Ascending aorta (tissue), 2 donors: ENCODE results near the gene INPPL1. TPM values are rescaled to one million over a fixed set of nuclear protein-coding genes. Genes with fewer than 3 reads are reported as not detected.

Experiments used
- DNase-seq, 2 donors: peaks; one replicate each; pipeline ENCODE4 v3.0.0-alpha.2; 2019; ENCODE audit warnings: low spot score in 2 of 2
- H3K27ac ChIP-seq, 2 donors: fragments of 200-600 bp; sonication (generic); one replicate each; pipeline ENCODE4 v1.5.1; 2016 to 2017; ENCODE audit warnings: mild to moderate bottlenecking in 1 of 2
- H3K27me3 ChIP-seq: fragments of 200-600 bp; sonication (generic); one replicate; pipeline ENCODE4 v1.5.1; 2017
- H3K36me3 ChIP-seq, 2 donors: fragments of 200-600 bp; sonication (generic); one replicate each; pipeline ENCODE4 v1.5.1; 2016
- H3K4me1 ChIP-seq, 2 donors: fragments of 200-600 bp; sonication (generic); one replicate each; pipeline ENCODE4 v1.5.1; 2016 to 2017; ENCODE audit warnings: mild to moderate bottlenecking in 1 of 2
- H3K4me3 ChIP-seq, 2 donors: fragments of 200-600 bp; sonication (generic); one replicate each; pipeline ENCODE4 v1.5.1; 2016 to 2017; ENCODE audit warnings: mild to moderate bottlenecking in 1 of 2
- H3K9me3 ChIP-seq, 2 donors: fragments of 200-600 bp; sonication (generic); one replicate each; pipeline ENCODE4 v1.5.1; 2016
- intact Hi-C: fragments of 100-400 bp; cut with DNase I; formaldehyde crosslinking; loops from one replicate; pipeline ENCODE4 v1.15.1; 2023
- total RNA-seq: library from RNA; depleted of rRNA; stranded (reverse); fragments of >200 nt; gene quantifications from one replicate; pipeline ENCODE4 v1.1.0, GENCODE V29; 2016
- TF ChIP-seq, protein P1 (sequence below), 3 experiments: fragments of 200-600 bp in 2 of 3; fragments of 450-650 bp in 1 of 3; sonication (generic) in 2 of 3; IDR thresholded peaks; one replicate each; pipeline ENCODE4 v1.5.1; 2016 to 2019; ENCODE audit warnings: antibody characterized with exemption in 3 of 3, mild to moderate bottlenecking in 1 of 3, moderate library complexity in 1 of 3

Gene INPPL1
- total RNA-seq, 1 donor from 2014 or later = 76.0 TPM

GRCh38 chr11:72222106-72222891, 2.3 kb upstream of the INPPL1 start:
- Histone ChIP-seq H3K4me1 (peaks cover 6 to 18% of the 10 kb centered on the region in 2 donors), H3K9me3 (no peaks in the 10 kb centered on the region), H3K27ac (peak overlapping the region; percentile 96 to 97), H3K36me3 (peaks cover 0 to 6% of the 10 kb centered on the region in 2 donors), H3K27me3 (no peaks in the 10 kb centered on the region), H3K4me3 (peak overlapping the region; percentile 93 to 99)
- TF ChIP-seq, protein P1, sequence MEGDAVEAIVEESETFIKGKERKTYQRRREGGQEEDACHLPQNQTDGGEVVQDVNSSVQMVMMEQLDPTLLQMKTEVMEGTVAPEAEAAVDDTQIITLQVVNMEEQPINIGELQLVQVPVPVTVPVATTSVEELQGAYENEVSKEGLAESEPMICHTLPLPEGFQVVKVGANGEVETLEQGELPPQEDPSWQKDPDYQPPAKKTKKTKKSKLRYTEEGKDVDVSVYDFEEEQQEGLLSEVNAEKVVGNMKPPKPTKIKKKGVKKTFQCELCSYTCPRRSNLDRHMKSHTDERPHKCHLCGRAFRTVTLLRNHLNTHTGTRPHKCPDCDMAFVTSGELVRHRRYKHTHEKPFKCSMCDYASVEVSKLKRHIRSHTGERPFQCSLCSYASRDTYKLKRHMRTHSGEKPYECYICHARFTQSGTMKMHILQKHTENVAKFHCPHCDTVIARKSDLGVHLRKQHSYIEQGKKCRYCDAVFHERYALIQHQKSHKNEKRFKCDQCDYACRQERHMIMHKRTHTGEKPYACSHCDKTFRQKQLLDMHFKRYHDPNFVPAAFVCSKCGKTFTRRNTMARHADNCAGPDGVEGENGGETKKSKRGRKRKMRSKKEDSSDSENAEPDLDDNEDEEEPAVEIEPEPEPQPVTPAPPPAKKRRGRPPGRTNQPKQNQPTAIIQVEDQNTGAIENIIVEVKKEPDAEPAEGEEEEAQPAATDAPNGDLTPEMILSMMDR (IDR thresholded peaks at IDR 0.05) = no peak
- intact Hi-C loops = loop anchor here (2.0 to 10.0 kb wide), 6 partner anchors 109 to 1653 kb away; partner anchors contain the start of genes ANAPC15, CLPB, COA4 and LAMTOR1
- no peak for DNase-seq

GRCh38 chr11:72222907-72223614, 1.5 kb upstream of the INPPL1 start:
- Histone ChIP-seq H3K4me1 (peaks cover 6 to 18% of the 10 kb centered on the region in 2 donors), H3K27ac (peak overlapping the region; percentile 96 to 97), H3K9me3 (no peaks in the 10 kb centered on the region), H3K4me3 (peak overlapping the region; percentile 93 to 99), H3K27me3 (no peaks in the 10 kb centered on the region), H3K36me3 (peaks cover 1 to 12% of the 10 kb centered on the region in 2 donors)
- TF ChIP-seq, protein P1 (IDR thresholded peaks at IDR 0.05) = peak; percentile 17 to 24 (median 18)
- DNase-seq = peak; percentile 80 to 97
- intact Hi-C loops = loop anchor here (2.0 to 10.0 kb wide), 6 partner anchors 110 to 1652 kb away; partner anchors contain the start of genes ANAPC15, CLPB, COA4 and LAMTOR1

- TF ChIP-seq, protein P1 (IDR thresholded peaks at IDR 0.05) = no peak
These were observed 678 bp upstream of the INPPL1 start for GRCh38 chr11:72223615-72224563.

DNA sequence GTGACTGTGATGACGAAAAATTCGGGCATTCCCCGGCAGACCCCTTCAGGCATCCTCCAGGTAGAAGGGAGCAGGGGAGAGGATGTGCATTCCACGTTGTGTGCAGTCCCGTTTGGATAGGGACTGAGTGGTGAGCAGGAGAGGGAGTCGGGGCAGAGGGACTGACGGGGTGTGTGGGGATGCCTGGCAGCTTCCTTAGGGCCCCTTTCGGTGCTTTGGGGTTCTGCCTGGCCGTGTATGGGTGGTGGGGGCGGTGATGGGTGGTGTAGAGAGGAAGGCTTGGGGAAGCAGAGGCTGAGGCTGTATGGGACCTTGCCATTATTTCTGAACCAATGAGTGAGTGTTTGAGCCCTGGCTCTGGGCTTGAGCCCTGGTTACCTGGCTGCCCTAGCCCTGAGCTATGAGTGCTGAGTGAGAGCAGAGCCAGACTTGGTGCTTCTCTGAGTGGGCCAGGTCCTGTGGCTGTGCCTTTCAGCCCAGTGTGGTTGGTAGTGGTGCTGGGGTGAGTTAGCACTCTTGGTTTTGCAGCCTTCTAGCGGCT, 914 bp downstream of the INPPL1 start:
- Histone ChIP-seq H3K9me3 (no peaks in the 10 kb centered on the region), H3K4me3 (peak overlapping the region; percentile 93 to 99), H3K4me1 (peaks cover 6 to 18% of the 10 kb centered on the region in 2 donors), H3K27ac (peak overlapping the region; percentile 96 to 97), H3K27me3 (no peaks in the 10 kb centered on the region), H3K36me3 (peaks cover 25 to 36% of the 10 kb centered on the region in 2 donors)
- TF ChIP-seq, protein P1 (IDR thresholded peaks at IDR 0.05) = no peak
- intact Hi-C loops = loop anchor here (10.0 kb wide), 2 partner anchors 771 to 1649 kb away; partner anchors contain the start of genes COA4, NADSYN1 and PAAF1
- peak in 1 of 2 donors; percentile 63 for DNase-seq

More at GRCh38 chr11:72223615-72224563, 678 bp upstream of the INPPL1 start:
- peak overlapping the region; percentile 96 to 97 for H3K27ac ChIP-seq
- peaks cover 9 to 20% of the 10 kb centered on the region in 2 donors for H3K36me3 ChIP-seq
- peaks cover 6 to 18% of the 10 kb centered on the region in 2 donors for H3K4me1 ChIP-seq
- DNase-seq = peak in 1 of 2 donors; percentile 85
- intact Hi-C loops = loop anchor here (1.0 to 10.0 kb wide), 7 partner anchors 15 to 1651 kb away; partner anchors contain the start of genes ANAPC15, CLPB, COA4 and LAMTOR1
- no peaks in the 10 kb centered on the region for H3K27me3 ChIP-seq
- H3K4me3 ChIP-seq = peak overlapping the region; percentile 93 to 99
- no peaks in the 10 kb centered on the region for H3K9me3 ChIP-seq
